ENCODE results near the gene TCN1. TPM values are rescaled to one million over a fixed set of nuclear protein-coding genes. Genes with fewer than 3 reads are reported as not detected.
"Not testable (repeated sequence)": the region's sequence is repeated elsewhere in the genome, so short reads cannot be mapped to it uniquely, and the experiment has no call there.

TCN1 gene
- polyA plus RNA-seq (2013, experiment 1 of 2; ENCODE audit: insufficient read length), result not detected
- polyA plus RNA-seq (2013, experiment 2 of 2; ENCODE audit: insufficient read length), result not detected

GRCh38 chr11:59866397-59866796, at the start of gene TCN1:
TSS of gene TCN1 (minus strand) at chr11:59866487. CDS start at chr11:59866470, 17 bp downstream.
- no peak for DNase-seq

DNA sequence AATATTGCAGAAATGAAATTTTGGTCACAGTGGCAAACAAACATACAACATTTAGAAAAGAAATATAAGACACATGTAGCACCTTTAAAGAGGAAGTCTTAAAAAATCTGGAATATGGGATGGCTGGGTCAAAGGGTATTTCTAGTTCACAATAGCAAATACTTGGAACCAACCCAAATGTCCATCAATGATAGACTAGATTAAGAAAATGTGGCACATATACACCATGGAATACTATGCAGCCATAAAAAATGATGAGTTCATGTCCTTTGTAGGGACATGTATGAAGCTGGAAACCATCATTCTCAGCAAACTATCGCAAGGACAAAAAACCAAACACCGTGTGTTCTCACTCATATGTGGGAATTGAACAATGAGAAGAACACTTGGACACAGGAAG, 37.3 kb upstream of the TCN1 start:
- DNase-seq, result not testable (repeated sequence)

GRCh38 chr11:59901306-59901705, 35.0 kb upstream of the TCN1 start:
- peak; percentile 20 for DNase-seq

- no peak for DNase-seq
Measured at GRCh38 chr11:59900366-59901126, 34.3 kb upstream of the TCN1 start.

GRCh38 chr11:59899532-59899931, 33.2 kb upstream of the TCN1 start:
- peak; percentile 7 for DNase-seq

- no peak for DNase-seq
Measured at GRCh38 chr11:59898650-59899049, 32.4 kb upstream of the TCN1 start.

- no peak for DNase-seq
Measured at GRCh38 chr11:59898046-59898445, 31.8 kb upstream of the TCN1 start.

- no peak for DNase-seq
Measured at GRCh38 chr11:59894616-59895015, 28.3 kb upstream of the TCN1 start.

DNA sequence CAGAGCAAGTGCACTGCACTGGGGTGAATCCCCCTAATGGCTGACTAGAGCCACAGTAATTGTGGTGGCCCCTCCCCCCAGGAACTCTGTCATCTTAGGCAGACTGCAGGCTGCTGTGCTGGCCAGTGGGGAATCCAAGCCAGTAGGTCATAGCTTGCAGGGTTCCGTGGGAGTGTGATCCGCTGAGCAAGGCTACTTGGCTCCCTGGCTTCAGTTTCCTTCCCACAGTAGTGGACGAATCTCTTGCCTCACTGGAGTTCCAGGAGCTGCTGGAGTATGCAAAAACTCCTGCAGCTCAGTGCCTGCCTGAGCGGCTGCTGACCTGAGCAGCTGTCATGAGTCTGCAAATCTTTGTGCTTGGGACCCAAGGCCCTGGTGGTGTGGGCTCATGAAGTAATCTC, 25.5 kb upstream of the TCN1 start:
- no peak for DNase-seq

- not testable (repeated sequence) for DNase-seq
Measured at GRCh38 chr11:59887156-59887555, 20.9 kb upstream of the TCN1 start.

DNA sequence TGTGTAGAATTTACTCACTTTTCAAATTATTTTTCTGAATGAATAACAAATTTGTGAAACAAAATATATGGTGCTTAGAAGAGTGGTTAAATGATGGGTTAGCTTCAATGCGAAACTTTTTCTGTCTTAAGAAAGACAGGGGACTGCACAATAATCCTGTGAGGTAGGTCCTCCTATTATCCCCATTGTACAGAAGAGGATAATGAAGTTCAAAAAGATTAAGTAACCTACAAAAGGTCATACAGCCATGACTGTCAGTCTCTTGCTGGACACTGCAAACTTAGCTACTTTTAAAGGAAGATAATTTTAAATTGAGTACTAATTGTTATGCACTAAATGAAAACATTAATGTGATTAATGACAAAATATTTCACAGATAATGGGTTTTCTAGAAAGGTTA, 17.3 kb upstream of the TCN1 start:
- no peak for DNase-seq

DNA sequence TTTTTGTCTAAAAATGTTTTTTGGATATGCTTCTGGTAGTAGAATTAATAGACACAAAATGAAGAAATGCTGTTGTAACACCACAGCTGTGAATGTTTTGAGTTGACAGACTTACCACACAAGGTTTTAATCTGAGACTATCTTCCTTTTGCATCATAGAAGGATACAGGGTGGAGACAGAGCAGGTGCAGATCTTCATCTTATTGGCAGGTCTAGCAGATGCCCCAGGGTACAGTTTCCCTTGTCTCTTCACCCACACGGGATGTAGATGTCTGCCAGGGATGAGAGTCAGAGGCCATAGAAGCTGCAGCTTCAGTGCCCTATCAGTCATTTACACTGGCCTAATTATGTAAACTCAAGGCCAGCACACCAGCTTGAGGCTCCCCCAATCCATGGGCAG, 13.3 kb upstream of the TCN1 start:
- no peak for DNase-seq

DNA sequence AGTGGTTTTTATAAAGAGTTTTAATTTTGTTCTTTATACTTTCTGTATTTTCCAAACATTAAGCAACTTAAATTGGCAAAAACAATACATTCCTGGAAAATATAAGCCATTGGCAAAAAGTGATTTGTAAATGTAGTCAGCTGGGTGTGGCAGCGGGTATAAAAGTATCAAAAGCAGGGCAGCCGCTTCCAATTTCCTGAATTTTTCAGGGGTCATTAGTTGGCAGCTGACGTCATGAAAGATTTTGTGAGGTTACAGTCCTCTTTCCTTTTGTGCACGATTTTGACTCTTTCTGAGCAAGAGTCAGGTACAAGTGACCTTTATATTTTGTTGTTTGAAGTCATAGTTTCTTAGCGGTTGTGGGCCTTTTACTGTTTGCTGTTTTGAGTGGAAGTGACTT, 12.3 kb upstream of the TCN1 start, which contains the start of gene OOSP3:
Gene OOSP3 (plus strand): TSS at position 208 of the 400 bp plus-strand sequence. CDS start 27 bp downstream, at position 235.
- no peak for DNase-seq

GRCh38 chr11:59877784-59878183, 11.5 kb upstream of the TCN1 start:
- DNase-seq, result no peak

GRCh38 chr11:59877325-59877724, 11.0 kb upstream of the TCN1 start:
- DNase-seq, result no peak

DNA sequence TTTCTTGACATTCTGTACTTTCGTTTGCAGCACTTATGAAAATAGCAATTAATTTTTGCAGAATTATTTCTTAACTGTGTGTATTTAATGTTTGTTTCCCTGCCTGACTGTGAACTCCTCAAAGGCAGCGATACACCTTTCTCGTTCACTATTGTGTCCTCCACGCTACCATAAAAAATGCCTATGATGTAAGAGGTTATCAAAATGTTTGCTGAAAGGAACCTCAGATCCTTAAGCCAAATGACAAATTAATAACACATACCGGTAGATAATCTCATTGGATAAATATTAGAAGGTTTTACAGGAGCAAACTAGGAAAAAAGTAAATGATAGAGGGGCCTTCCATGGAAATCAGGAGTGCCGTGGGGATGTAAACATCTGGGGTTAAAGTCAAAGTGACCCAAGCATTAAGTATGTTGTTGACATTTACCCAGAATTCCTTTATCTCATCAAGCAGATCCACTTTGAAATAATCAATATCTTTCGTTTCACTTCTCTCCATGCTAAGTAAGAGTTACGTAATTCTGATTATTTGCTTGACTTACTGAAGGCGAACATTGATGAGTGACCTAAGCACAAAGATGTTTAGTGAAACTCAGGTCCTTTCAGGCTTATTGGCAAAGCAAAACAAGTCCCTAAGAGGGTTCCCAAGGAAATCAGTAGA, 9.7 kb upstream of the TCN1 start:
- DNase-seq, result no peak

DNA sequence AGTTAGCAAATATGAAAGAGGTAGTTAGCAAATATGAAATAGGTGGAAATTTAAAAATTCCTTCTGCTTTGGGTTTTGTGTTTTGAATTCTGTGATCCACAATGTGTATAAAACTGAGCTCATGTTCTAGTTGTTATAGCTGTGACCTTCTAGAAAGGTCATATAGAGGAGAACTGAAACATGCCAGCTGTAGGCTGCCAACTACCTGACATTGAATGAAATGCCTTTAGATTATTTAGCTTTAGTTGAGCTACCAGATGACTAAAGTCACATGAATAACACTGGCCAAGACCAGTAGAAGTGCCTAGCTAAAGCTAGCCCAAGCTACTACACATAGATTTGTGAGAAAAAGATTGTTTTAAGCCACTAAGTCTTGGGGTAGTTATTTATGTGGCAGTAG, 5.8 kb upstream of the TCN1 start:
- DNase-seq, result no peak

GRCh38 chr11:59867946-59868345, 1.7 kb upstream of the TCN1 start:
- DNase-seq, result no peak

- DNase-seq, result no peak
Measured at GRCh38 chr11:59866836-59867235, 549 bp upstream of the TCN1 start.

GRCh38 chr11:59865031-59865430, 1.3 kb downstream of the TCN1 start:
- DNase-seq, result no peak

- DNase-seq, result no peak
Measured at GRCh38 chr11:59862252-59862651, 4.0 kb downstream of the TCN1 start.

DNA sequence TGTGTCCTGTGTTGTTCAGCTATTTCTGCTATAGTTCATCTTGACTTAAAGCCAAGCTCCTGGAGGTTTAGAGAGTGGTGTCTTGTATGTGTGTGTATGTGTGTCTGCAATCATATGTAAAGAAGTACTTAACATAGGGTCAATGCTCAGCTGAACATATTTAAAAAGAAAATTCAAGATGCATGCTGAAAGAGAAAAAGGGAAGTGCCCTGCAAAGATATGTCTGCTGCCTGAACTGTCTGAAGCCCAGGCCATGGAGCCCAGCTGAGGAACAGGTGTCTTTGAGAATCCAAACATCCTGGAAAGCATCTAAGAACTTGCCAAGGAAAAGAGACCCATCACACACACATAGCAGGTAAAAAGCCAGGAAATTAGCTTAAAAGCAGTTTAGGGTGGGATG, 6.6 kb downstream of the TCN1 start:
- no peak for DNase-seq

DNA sequence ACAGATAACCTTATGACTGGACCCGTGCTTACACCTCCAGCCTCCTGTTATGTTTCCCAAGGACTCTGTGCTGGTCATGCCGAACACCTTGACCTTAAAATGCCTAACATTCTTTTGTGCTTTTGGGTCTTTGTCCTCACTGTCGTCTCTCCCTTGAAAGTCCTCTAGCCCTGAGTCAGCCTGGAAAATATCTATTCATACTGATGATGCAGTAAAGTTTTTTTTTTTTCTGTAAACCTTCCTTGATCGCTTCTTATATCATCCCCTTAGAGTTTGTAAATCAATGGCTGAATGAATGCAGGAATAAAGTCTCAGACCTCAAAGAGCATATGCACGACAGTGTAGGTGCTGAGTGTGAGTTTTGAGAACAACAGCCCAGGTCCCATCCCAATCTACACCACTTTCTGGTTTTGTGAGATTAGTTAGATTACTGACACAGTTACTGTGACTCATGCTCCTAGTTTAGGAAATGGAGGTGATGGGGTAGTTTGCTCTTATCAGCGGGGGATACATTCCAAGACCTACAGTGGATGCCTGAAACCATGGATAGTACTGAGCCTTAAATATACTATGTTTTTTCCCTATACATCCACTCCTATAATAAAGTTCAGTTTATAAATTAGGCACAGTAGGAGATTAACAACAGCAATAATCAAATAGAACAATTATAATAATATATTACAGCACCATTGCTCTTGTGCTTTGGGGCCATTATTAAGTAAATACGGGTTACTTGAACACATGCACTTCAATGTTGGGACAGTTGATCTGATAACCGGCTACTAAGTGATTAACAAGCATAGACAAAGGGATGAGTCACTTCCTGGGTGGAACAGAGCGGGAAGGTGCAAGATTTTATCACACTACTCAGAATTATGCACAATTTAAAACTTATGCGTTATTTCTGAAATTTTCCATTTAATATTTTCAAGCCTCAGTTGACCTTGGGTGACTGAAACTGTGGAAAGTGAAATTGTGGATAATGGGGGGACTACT, 8.6 kb downstream of the TCN1 start:
- DNase-seq, result no peak
